ENCODE measurements around the gene DIRAS2. TPM values are rescaled to one million over a fixed set of nuclear protein-coding genes. Genes with fewer than 3 reads are reported as not detected.

Gene DIRAS2
- total and polyA plus RNA-seq, 2 donors (not counting 1 experiment from before 2014, with no cell fraction given): not detected

DNA sequence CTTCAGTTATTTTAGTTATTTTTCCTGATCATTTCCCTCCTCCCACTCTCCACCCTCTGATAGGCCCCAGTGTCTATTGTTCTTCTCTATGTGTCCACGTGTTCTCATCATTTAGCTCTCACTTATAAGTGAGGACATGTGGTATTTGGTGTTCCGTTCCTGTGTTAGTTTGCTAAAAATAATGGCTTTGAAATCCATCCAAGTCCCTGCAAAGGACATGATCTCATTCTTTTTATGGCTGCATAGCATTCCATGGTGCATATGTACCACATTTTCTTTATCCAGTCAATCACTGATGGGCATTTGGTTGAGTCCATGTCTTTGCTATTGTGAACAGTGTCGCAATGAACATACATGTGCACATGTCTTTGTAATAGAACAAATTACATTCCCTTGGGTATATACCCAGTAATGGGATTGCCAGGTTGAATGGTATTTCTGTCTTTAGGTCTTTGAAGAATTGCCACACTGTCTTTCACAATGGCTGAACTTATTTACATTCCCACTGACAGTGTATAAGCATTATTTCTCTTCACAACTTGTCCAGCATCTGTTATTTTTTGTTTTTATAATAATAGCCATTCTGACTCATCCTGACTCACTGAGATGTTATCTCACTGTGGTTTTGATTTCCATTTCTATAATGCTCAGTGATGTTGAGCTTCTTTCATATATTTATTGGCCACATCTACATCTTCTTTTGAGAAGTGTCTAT, 17.2 kb upstream of the DIRAS2 start:
- no peak overlapping the region for H3K27ac Mint-ChIP-seq
- Histone ChIP-seq H3K9ac (ENCODE audit: low read length) (no peak overlapping the region), H3K4me1 (ENCODE audit: control insufficient read depth in 2 of 2, insufficient read depth in 2 of 2, low read length in 2 of 2) (no peaks in the 10 kb centered on the region), H3K36me3 (replicated peaks in 1 of 2; ENCODE audit: control extremely low read depth in 1 of 2, control insufficient read depth in 1 of 2, extremely low read depth in 1 of 2, insufficient read depth in 2 of 2, low read length in 1 of 2) (no peaks in the 10 kb centered on the region), H3K4me2 (replicated peaks; ENCODE audit: low read depth, low read length, poor library complexity, severe bottlenecking) (no peak overlapping the region), H3K79me2 (ENCODE audit: control insufficient read depth, insufficient read depth, low read length) (no peaks in the 10 kb centered on the region), H3K27ac (ENCODE audit: low read length in 2 of 2) (no peak overlapping the region), H3K4me3 (ENCODE audit: control extremely low read depth in 1 of 5, extremely low read depth in 1 of 5, insufficient read depth in 1 of 5, low read depth in 2 of 5, low read length in 4 of 5) (no peak overlapping the region), H3K27me3 (replicated peaks in 1 of 4; ENCODE audit: control extremely low read depth in 1 of 4, control insufficient read depth in 3 of 4, insufficient read depth in 4 of 4, low read length in 3 of 4) (peaks cover 0 to 16% (median 5%) of the 10 kb centered on the region in 4 experiments), H3K9me3 (ENCODE audit: control extremely low read depth in 1 of 3, control insufficient read depth in 2 of 3, insufficient read depth in 1 of 3, low read length in 2 of 3) (peaks cover 0 to 1% (median 0%) of the 10 kb centered on the region in 3 donors), H4K20me1 (ENCODE audit: control insufficient read depth, insufficient read depth, low read length, poor library complexity, severe bottlenecking) (no peaks in the 10 kb centered on the region), H2AFZ (ENCODE audit: insufficient read depth, low read depth, low read length, poor library complexity, severe bottlenecking) (no peak overlapping the region)
- peaks cover 49% of the 10 kb centered on the region for H3K27me3 Mint-ChIP-seq
- WGBS (ENCODE audit: insufficient coverage): no CpG with 5 or more reads among the region's 3 CpGs
- TF ChIP-seq, protein P1, sequence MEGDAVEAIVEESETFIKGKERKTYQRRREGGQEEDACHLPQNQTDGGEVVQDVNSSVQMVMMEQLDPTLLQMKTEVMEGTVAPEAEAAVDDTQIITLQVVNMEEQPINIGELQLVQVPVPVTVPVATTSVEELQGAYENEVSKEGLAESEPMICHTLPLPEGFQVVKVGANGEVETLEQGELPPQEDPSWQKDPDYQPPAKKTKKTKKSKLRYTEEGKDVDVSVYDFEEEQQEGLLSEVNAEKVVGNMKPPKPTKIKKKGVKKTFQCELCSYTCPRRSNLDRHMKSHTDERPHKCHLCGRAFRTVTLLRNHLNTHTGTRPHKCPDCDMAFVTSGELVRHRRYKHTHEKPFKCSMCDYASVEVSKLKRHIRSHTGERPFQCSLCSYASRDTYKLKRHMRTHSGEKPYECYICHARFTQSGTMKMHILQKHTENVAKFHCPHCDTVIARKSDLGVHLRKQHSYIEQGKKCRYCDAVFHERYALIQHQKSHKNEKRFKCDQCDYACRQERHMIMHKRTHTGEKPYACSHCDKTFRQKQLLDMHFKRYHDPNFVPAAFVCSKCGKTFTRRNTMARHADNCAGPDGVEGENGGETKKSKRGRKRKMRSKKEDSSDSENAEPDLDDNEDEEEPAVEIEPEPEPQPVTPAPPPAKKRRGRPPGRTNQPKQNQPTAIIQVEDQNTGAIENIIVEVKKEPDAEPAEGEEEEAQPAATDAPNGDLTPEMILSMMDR (IDR thresholded peaks at IDR 0.05): no peak
- TF ChIP-seq EZH2 (IDR thresholded peaks at IDR 0.05; ENCODE audit: borderline replicate concordance, insufficient read depth, low read depth, low read length, poor library complexity, severe bottlenecking): no peak
- intact Hi-C loops (cut with micrococcal nuclease): no loop called here
- H3K9me3 Mint-ChIP-seq (ENCODE audit: insufficient read depth): peaks cover 4% of the 10 kb centered on the region
- ChIA-PET POLR2A (no interaction called here), CTCF (no interaction called here)
- no peaks in the 10 kb centered on the region for H3K4me1 Mint-ChIP-seq
- DNase-seq (no peak), ATAC-seq (ENCODE audit: low read depth) (no peak)
- no peak overlapping the region for H3K4me3 Mint-ChIP-seq

DNA sequence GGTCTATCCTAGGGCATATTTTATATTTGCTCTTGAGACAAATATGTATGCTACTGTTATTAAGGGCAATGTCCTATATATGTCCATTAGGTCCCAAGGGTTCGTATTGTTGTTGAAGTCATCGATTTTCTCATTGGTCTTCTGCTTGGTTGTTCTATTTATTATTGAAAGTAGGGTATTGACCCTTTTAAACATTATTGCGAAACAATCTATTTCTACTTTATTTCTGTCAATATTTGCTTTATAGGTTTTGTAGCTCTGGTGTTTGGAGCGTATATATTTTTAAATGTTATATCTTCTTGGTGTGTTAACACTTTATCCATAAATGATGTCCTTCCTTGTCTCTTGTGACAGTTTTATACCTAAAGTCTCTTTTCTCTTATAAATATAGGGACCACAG, 16.2 kb upstream of the DIRAS2 start:
- CTCF ChIA-PET: no interaction called here
- POLR2A ChIA-PET: no interaction called here
- Histone ChIP-seq H3K9me3 (ENCODE audit: control extremely low read depth in 1 of 3, control insufficient read depth in 2 of 3, insufficient read depth in 1 of 3, low read length in 2 of 3) (peaks cover 0 to 1% (median 0%) of the 10 kb centered on the region in 3 donors), H2AFZ (ENCODE audit: insufficient read depth, low read depth, low read length, poor library complexity, severe bottlenecking) (no peak overlapping the region), H3K27ac (ENCODE audit: low read length in 2 of 2) (no peak overlapping the region), H3K9ac (ENCODE audit: low read length) (no peak overlapping the region), H4K20me1 (ENCODE audit: control insufficient read depth, insufficient read depth, low read length, poor library complexity, severe bottlenecking) (no peaks in the 10 kb centered on the region), H3K4me3 (ENCODE audit: control extremely low read depth in 1 of 5, extremely low read depth in 1 of 5, insufficient read depth in 1 of 5, low read depth in 2 of 5, low read length in 4 of 5) (no peak overlapping the region), H3K27me3 (replicated peaks in 1 of 4; ENCODE audit: control extremely low read depth in 1 of 4, control insufficient read depth in 3 of 4, insufficient read depth in 4 of 4, low read length in 3 of 4) (peaks cover 0 to 9% (median 4%) of the 10 kb centered on the region in 4 experiments), H3K79me2 (ENCODE audit: control insufficient read depth, insufficient read depth, low read length) (no peaks in the 10 kb centered on the region), H3K36me3 (replicated peaks in 1 of 2; ENCODE audit: control extremely low read depth in 1 of 2, control insufficient read depth in 1 of 2, extremely low read depth in 1 of 2, insufficient read depth in 2 of 2, low read length in 1 of 2) (no peaks in the 10 kb centered on the region), H3K4me1 (ENCODE audit: control insufficient read depth in 2 of 2, insufficient read depth in 2 of 2, low read length in 2 of 2) (no peaks in the 10 kb centered on the region), H3K4me2 (replicated peaks; ENCODE audit: low read depth, low read length, poor library complexity, severe bottlenecking) (no peak overlapping the region)
- intact Hi-C loops (cut with micrococcal nuclease): no loop called here
- no peaks in the 10 kb centered on the region for H3K9me3 Mint-ChIP-seq (ENCODE audit: insufficient read depth)
- ATAC-seq (ENCODE audit: low read depth): no peak
- no peak for TF ChIP-seq EZH2 (IDR thresholded peaks at IDR 0.05; ENCODE audit: borderline replicate concordance, insufficient read depth, low read depth, low read length, poor library complexity, severe bottlenecking)
- TF ChIP-seq, protein P1 (IDR thresholded peaks at IDR 0.05): no peak
- no peak overlapping the region for H3K4me3 Mint-ChIP-seq
- peaks cover 44% of the 10 kb centered on the region for H3K27me3 Mint-ChIP-seq
- no peak overlapping the region for H3K27ac Mint-ChIP-seq
- no peak for DNase-seq
- WGBS (ENCODE audit: insufficient coverage): no CpG with 5 or more reads among the region's 4 CpGs
- no peaks in the 10 kb centered on the region for H3K4me1 Mint-ChIP-seq
